Keratinocyte (primary cell): Measurements from ENCODE around the gene KLHL3.

Experiments used
- EZH2 ChIP-seq: IDR thresholded peaks from one replicate; pipeline ENCODE4 v1.6.1; 2012; ENCODE audit warnings: inconsistent platforms, mild to moderate bottlenecking, low read length, moderate library complexity
- TF ChIP-seq, protein P1 (sequence below), 3 experiments: IDR thresholded peaks in 1 of 3; conservative IDR thresholded peaks in 1 of 3; optimal IDR thresholded peaks in 1 of 3; 2 replicates in 2 of 3; 3 replicates in 1 of 3; pipeline versions ENCODE3 to v1.5.1; 2011; ENCODE audit warnings: low read length in 3 of 3, mild to moderate bottlenecking in 3 of 3, moderate library complexity in 2 of 3, control low read depth in 1 of 3, inconsistent platforms in 1 of 3; ENCODE audit not compliant: insufficient read depth in 2 of 3; ENCODE audit errors: extremely low read depth in 1 of 3

- TF ChIP-seq, protein P1, sequence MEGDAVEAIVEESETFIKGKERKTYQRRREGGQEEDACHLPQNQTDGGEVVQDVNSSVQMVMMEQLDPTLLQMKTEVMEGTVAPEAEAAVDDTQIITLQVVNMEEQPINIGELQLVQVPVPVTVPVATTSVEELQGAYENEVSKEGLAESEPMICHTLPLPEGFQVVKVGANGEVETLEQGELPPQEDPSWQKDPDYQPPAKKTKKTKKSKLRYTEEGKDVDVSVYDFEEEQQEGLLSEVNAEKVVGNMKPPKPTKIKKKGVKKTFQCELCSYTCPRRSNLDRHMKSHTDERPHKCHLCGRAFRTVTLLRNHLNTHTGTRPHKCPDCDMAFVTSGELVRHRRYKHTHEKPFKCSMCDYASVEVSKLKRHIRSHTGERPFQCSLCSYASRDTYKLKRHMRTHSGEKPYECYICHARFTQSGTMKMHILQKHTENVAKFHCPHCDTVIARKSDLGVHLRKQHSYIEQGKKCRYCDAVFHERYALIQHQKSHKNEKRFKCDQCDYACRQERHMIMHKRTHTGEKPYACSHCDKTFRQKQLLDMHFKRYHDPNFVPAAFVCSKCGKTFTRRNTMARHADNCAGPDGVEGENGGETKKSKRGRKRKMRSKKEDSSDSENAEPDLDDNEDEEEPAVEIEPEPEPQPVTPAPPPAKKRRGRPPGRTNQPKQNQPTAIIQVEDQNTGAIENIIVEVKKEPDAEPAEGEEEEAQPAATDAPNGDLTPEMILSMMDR (optimal IDR thresholded peaks at IDR 0.05 in 1 of 3, IDR thresholded peaks at IDR 0.05 in 1 of 3, conservative IDR thresholded peaks at IDR 0.05 in 1 of 3; ENCODE audit: extremely low read depth in 1 of 3, insufficient read depth in 2 of 3, low read length in 3 of 3) = no peak
- no peak for TF ChIP-seq EZH2
Measured at GRCh38 chr5:137668637-137669036, 67.3 kb downstream of the KLHL3 start.
